ENCODE measurements around the gene B3GALT6.

The B3GALT6 gene

GRCh38 chr1:1200876-1201810, 30.9 kb upstream of the B3GALT6 start:
- DNase-seq (ENCODE audit: low read depth) = peak; percentile 93

GRCh38 chr1:1202831-1203560, 29.0 kb upstream of the B3GALT6 start:
- no peak for DNase-seq (ENCODE audit: low read depth)

GRCh38 chr1:1203561-1204424, 28.2 kb upstream of the B3GALT6 start:
- DNase-seq (ENCODE audit: low read depth) = no peak

- no peak for DNase-seq (ENCODE audit: low read depth)
Measured at GRCh38 chr1:1204425-1204920, 27.6 kb upstream of the B3GALT6 start.

- DNase-seq (ENCODE audit: low read depth) = no peak
Measured at GRCh38 chr1:1204998-1205768, 26.9 kb upstream of the B3GALT6 start.

- no peak for DNase-seq (ENCODE audit: low read depth)
Measured at GRCh38 chr1:1205769-1206375, 26.2 kb upstream of the B3GALT6 start.

- DNase-seq (ENCODE audit: low read depth) = no peak
Measured at GRCh38 chr1:1206376-1206965, 25.6 kb upstream of the B3GALT6 start, which contains the start of gene TNFRSF18. Gene TNFRSF18 (minus strand): TSS chr1:1206592. CDS start chr1:1206571, 21 bp downstream.

- no peak for DNase-seq (ENCODE audit: low read depth)
Measured at GRCh38 chr1:1206966-1207531, 25.0 kb upstream of the B3GALT6 start.

- no peak for DNase-seq (ENCODE audit: low read depth)
Measured at GRCh38 chr1:1207571-1207892, 24.5 kb upstream of the B3GALT6 start.

- DNase-seq (ENCODE audit: low read depth) = peak; percentile 55
Measured at GRCh38 chr1:1208713-1209433, 23.2 kb upstream of the B3GALT6 start.

GRCh38 chr1:1210726-1211540, 21.1 kb upstream of the B3GALT6 start:
- DNase-seq (ENCODE audit: low read depth) = no peak

- no peak for DNase-seq (ENCODE audit: low read depth)
Measured at GRCh38 chr1:1211541-1212441, 20.2 kb upstream of the B3GALT6 start.

GRCh38 chr1:1212780-1213344, 19.2 kb upstream of the B3GALT6 start:
- no peak for DNase-seq (ENCODE audit: low read depth)

GRCh38 chr1:1213345-1214265, 18.4 kb upstream of the B3GALT6 start, which contains the start of gene TNFRSF4:
Gene TNFRSF4 (minus strand): TSS chr1:1214153. CDS start chr1:1214127, 26 bp downstream.
- peak; percentile 64 for DNase-seq (ENCODE audit: low read depth)

GRCh38 chr1:1215080-1215676, 16.9 kb upstream of the B3GALT6 start:
- no peak for DNase-seq (ENCODE audit: low read depth)
